Cardiac ventricle fibroblast (primary cell): ENCODE results near the gene MAD2L2. TPM values are rescaled to one million over a fixed set of nuclear protein-coding genes. Genes with fewer than 3 reads are reported as not detected.

Source experiments
- total RNA-seq: library from RNA; depleted of rRNA; stranded (reverse); fragments of >200 nt; gene quantifications from 2 replicates; pipeline ENCODE4 v1.2.3, GENCODE V29; 2015

The MAD2L2 gene
- 22.8 and 30.4 TPM in 2 replicates for total RNA-seq

DNA sequence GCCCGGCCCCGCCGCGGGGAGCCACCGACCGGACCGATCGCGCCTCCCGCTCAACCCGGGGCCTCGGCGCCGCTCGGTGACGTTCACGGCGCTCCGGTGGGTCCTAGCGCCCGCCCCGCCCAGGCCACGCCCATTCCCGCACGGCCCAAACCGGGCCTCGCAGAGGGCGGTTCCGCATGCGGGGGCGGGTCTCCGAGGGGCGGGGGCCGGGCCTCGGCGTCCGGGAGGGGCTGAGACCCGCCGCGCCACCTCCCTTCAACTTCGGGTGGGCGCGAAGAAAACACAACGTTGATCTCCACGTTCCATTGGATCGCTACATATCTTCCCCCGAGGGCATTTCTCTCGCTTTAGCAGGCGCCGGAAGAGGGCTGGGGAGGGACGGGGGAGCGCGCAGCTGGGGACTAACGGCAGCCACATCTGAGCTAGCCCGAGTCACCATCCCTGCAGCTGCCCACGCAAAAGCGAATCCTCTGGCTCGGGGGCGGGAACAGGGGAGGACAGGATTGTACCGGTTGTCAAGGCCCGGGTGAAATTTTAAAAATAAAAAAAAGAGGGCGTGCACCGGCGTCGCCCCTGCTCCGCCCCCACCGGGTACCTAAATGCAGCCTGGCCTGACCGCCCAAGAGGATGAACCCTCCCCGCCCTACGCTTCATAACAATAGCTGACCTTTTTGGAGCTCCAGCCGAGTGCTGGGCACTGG, at the start of gene MAD2L2:
Gene MAD2L2, minus strand, starts transcription at position 78 of the 701 bp plus-strand sequence. CDS start 547 bp downstream, outside the sequence.

GRCh38 chr1:11691302-11691914, 10.5 kb upstream of the MAD2L2 start, which contains the start of gene DRAXIN:
TSS of gene DRAXIN (plus strand) at chr1:11691710. CDS start at chr1:11706259, 14,549 bp downstream.

GRCh38 chr1:11654137-11654938, 26.6 kb downstream of the MAD2L2 start, which contains the start of the genes FBXO2 and FBXO44:
TSS of gene FBXO2 (minus strand) at chr1:11654429. CDS start at chr1:11654340, 89 bp downstream.
TSS of gene FBXO44 (plus strand) at chr1:11654877. CDS start at chr1:11655836, 959 bp downstream.

Other genes starting within 250 kb of the MAD2L2 start
- gene DISP3, start 202.0 kb downstream of the MAD2L2 start, total RNA-seq = 0.05 and 0.12 TPM in 2 replicates
- gene FBXO2, start 26.7 kb downstream of the MAD2L2 start, total RNA-seq = 0.68 and 0.87 TPM in 2 replicates
- gene FBXO44, start 26.3 kb downstream of the MAD2L2 start, total RNA-seq = 12.2 and 13.4 TPM in 2 replicates
- 4.0 and 4.2 TPM in 2 replicates for gene FBXO6, start 16.9 kb downstream of the MAD2L2 start, total RNA-seq
- gene DRAXIN, start 10.6 kb upstream of the MAD2L2 start, total RNA-seq = 0.10 TPM in 1 of 2 replicates, not detected in the other
- gene AGTRAP, start 55.0 kb upstream of the MAD2L2 start, total RNA-seq = 32.4 and 37.2 TPM in 2 replicates
- gene C1orf167, start 81.0 kb upstream of the MAD2L2 start, total RNA-seq = 0.24 TPM in 1 of 2 replicates, not detected in the other
- 19.4 and 25.1 TPM in 2 replicates for gene MTHFR, start 124.8 kb upstream of the MAD2L2 start, total RNA-seq
- 6.9 and 7.6 TPM in 2 replicates for gene CLCN6, start 125.0 kb upstream of the MAD2L2 start, total RNA-seq
- not detected in 2 replicates for gene NPPA, start 166.6 kb upstream of the MAD2L2 start, total RNA-seq
- gene NPPB, start 177.8 kb upstream of the MAD2L2 start, total RNA-seq = not detected in 2 replicates
- gene KIAA2013, start 245.3 kb upstream of the MAD2L2 start, total RNA-seq = 68.2 and 85.4 TPM in 2 replicates